ENCODE measurements around the gene TCEAL3. TPM values are rescaled to one million over a fixed set of nuclear protein-coding genes. Genes with fewer than 3 reads are reported as not detected.

TCEAL3 gene, protein sequence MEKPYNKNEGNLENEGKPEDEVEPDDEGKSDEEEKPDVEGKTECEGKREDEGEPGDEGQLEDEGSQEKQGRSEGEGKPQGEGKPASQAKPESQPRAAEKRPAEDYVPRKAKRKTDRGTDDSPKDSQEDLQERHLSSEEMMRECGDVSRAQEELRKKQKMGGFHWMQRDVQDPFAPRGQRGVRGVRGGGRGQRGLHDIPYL
- 2.7 and 3.3 TPM in 2 replicates for total RNA-seq (2022)
- Bru-seq, nascent RNA, result percentile 43 among the genes with signal in this experiment
- BruChase-seq, experiment 1, labeled RNA remaining after a 2-hour chase, result percentile 47 among the genes with signal in this experiment
- percentile 52 among the genes with signal in this experiment for BruChase-seq, experiment 2, labeled RNA remaining after a 6-hour chase
- long read RNA-seq, partial matches to known transcripts, result 0 of 3 reads
- long read RNA-seq, other reads (novel, unspliced or antisense), result 1 of 3 reads

DNA sequence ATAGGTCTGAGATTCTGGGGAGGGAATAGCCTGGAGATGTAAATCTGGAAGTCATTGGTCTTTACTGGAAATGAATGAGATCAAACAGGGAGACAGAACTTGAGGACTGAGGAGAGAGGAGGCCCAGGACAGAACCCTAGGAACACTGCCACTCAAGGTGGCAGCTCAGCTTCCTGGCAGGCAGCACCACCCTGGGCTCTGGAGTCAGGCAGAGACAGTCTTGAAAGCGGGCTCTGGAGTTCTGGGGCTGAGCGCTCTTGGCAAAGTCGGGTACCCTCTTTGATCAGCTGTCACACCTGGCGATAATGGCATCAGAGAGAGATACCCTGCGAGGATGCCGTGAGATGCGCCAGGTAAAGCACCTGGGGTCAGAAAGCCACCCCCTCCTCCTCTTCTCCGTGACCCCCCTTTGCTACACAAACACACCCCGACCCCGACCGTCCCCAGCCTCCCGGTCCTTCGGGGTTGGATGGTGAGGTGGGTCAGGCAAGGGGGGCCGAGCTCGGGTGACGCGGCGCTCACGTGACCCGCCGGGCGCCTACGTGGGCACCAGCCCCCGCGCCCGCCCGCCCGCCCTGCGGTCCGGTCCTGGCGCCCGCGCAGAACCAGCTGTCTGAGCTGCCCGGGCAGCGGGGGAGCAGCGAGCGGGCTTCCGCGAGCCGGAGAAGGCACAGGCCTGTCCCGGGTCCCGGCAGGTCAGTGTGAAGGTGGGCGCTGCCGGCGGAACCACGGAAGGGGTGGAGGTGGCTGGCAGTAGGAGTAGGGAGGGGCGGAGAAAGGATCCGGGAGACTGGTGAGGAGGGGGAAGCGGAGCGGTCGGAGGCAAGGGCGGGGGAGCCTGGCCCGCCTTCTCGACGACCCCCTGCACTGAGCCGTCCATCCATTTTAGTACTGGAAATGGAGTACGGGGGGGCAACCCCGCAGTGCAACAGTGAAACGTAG lies at the start of gene TCEAL3:
Gene TCEAL3 (plus strand): TSS at position 600 of the 942 bp plus-strand sequence. CDS start 1,102 bp downstream, outside the sequence.
- no peaks in the 10 kb centered on the region for H3K9me3 ChIP-seq
- ChIA-PET POLR2A (no interaction called here), CTCF (interaction anchor here (0.7 kb wide), 1 partner anchor 22 kb away, joined by 3 read pairs; no protein-coding TSS in a partner anchor)
- intact Hi-C loops (cut with micrococcal nuclease; ENCODE audit: unreplicated experiment), result no loop called here
- H3K36me3 Mint-ChIP-seq (ENCODE audit: insufficient read depth, unreplicated experiment), result no peaks in the 10 kb centered on the region
- peak in 1 of 2 experiments; percentile 22 for DNase-seq
- no TSS peak for BruUV-seq (replicated peaks)
- no peak within 1 kb of the TSS for H3K27ac Mint-ChIP-seq (ENCODE audit: unreplicated experiment)
- H3K9me3 Mint-ChIP-seq (ENCODE audit: unreplicated experiment), result no peaks in the 10 kb centered on the region
- no peaks in the 10 kb centered on the region for H3K4me1 ChIP-seq
- no peaks in the 10 kb centered on the region for H3K27me3 ChIP-seq (replicated peaks; ENCODE audit: control insufficient read depth, insufficient read depth, low read length)
- no peaks in the 10 kb centered on the region for H3K36me3 ChIP-seq (ENCODE audit: control insufficient read depth, insufficient read depth, low read length)
- peak within 1 kb of the TSS; percentile 55 for H3K4me3 ChIP-seq (ENCODE audit: low read depth, low read length)
- H3K27me3 Mint-ChIP-seq (ENCODE audit: insufficient read depth, unreplicated experiment), result no peaks in the 10 kb centered on the region
- TF ChIP-seq, protein P1, sequence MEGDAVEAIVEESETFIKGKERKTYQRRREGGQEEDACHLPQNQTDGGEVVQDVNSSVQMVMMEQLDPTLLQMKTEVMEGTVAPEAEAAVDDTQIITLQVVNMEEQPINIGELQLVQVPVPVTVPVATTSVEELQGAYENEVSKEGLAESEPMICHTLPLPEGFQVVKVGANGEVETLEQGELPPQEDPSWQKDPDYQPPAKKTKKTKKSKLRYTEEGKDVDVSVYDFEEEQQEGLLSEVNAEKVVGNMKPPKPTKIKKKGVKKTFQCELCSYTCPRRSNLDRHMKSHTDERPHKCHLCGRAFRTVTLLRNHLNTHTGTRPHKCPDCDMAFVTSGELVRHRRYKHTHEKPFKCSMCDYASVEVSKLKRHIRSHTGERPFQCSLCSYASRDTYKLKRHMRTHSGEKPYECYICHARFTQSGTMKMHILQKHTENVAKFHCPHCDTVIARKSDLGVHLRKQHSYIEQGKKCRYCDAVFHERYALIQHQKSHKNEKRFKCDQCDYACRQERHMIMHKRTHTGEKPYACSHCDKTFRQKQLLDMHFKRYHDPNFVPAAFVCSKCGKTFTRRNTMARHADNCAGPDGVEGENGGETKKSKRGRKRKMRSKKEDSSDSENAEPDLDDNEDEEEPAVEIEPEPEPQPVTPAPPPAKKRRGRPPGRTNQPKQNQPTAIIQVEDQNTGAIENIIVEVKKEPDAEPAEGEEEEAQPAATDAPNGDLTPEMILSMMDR (IDR thresholded peaks at IDR 0.05; ENCODE audit: insufficient read depth in 1 of 2, low read depth in 1 of 2, low read length in 1 of 2, severe bottlenecking in 1 of 2, unreplicated experiment in 1 of 2), result no peak
- H3K4me1 Mint-ChIP-seq (ENCODE audit: low read depth, unreplicated experiment), result no peaks in the 10 kb centered on the region
- H3K4me3 Mint-ChIP-seq (ENCODE audit: unreplicated experiment), result peak within 1 kb of the TSS; percentile 77

DNA sequence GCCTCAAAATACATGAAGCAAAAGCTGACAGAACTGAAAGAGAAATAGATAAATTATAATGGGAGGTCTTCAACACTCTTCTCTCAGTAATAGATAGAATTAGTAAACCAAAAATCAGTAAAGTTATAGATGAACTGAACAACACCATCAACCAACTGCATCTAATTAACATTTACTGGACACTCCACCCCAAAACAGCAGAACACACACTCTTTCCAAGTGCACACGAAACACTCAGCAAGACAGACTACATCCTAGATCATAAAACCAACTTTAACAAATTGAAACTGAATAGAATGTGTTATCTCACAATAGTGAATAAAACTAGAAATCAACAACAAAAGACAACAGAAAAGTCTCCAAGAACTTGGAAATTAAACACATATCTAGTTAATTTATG lies 47.5 kb upstream of the TCEAL3 start:
- Mint-ChIP-seq H3K4me3 (ENCODE audit: unreplicated experiment) (no peak overlapping the region), H3K27me3 (ENCODE audit: insufficient read depth, unreplicated experiment) (peaks cover 3% of the 10 kb centered on the region)
- POLR2A ChIA-PET, result no interaction called here

More for the DNA sequence above, 47.5 kb upstream of the TCEAL3 start:
- Mint-ChIP-seq H3K36me3 (ENCODE audit: insufficient read depth, unreplicated experiment) (no peaks in the 10 kb centered on the region), H3K9me3 (ENCODE audit: unreplicated experiment) (no peaks in the 10 kb centered on the region), H3K27ac (ENCODE audit: unreplicated experiment) (no peak overlapping the region), H3K4me1 (ENCODE audit: low read depth, unreplicated experiment) (no peaks in the 10 kb centered on the region)
- no peak overlapping the region for H3K4me3 ChIP-seq (ENCODE audit: low read depth, low read length)
- H3K36me3 ChIP-seq (ENCODE audit: control insufficient read depth, insufficient read depth, low read length), result no peaks in the 10 kb centered on the region
- BruUV-seq (replicated peaks), result no TSS peak
- no peaks in the 10 kb centered on the region for H3K4me1 ChIP-seq
- no peaks in the 10 kb centered on the region for H3K27me3 ChIP-seq (replicated peaks; ENCODE audit: control insufficient read depth, insufficient read depth, low read length)
- TF ChIP-seq, protein P1 (IDR thresholded peaks at IDR 0.05; ENCODE audit: insufficient read depth in 1 of 2, low read depth in 1 of 2, low read length in 1 of 2, severe bottlenecking in 1 of 2, unreplicated experiment in 1 of 2), result no peak
- H3K9me3 ChIP-seq, result no peaks in the 10 kb centered on the region
- intact Hi-C loops (cut with micrococcal nuclease; ENCODE audit: unreplicated experiment), result no loop called here
- CTCF ChIA-PET, result interaction anchor here (0.6 kb wide), 1 partner anchor 236 kb away, joined by 3 read pairs; no protein-coding TSS in a partner anchor
- no peak for DNase-seq
